Smooth muscle cell (in vitro differentiated cells): ENCODE measurements around the gene GDPD5. TPM values are rescaled to one million over a fixed set of nuclear protein-coding genes. Genes with fewer than 3 reads are reported as not detected.

ENCODE experiments used
- DNase-seq: peaks from one replicate; lab custom pipeline; 2025; ENCODE audit not compliant: unreplicated experiment; lab: John Stamatoyannopoulos, UW
- H2AFZ ChIP-seq: fragments of 200-600 bp; sonication (generic); 2 replicates; pipeline ENCODE4 v1.6.0; 2016; ENCODE audit warnings: antibody characterized with exemption, low read depth, mild to moderate bottlenecking
- H3F3A ChIP-seq: fragments of 200-600 bp; sonication (generic); 2 replicates; pipeline ENCODE4 v1.6.0; 2017; ENCODE audit warnings: antibody characterized with exemption, low read depth
- H3K27ac ChIP-seq: fragments of 200-600 bp; sonication (generic); 2 replicates; pipeline ENCODE4 v1.5.1; 2016; ENCODE audit warnings: low read depth, mild to moderate bottlenecking
- H3K27me3 ChIP-seq: fragments of 200-600 bp; sonication (generic); 2 replicates; pipeline ENCODE4 v1.6.1; 2016; ENCODE audit warnings: low read depth, mild to moderate bottlenecking
- H3K36me3 ChIP-seq: fragments of 200-600 bp; sonication (generic); 2 replicates; pipeline ENCODE4 v1.5.1; 2016; ENCODE audit warnings: low read depth
- H3K4me1 ChIP-seq: fragments of 200-600 bp; sonication (generic); 2 replicates; pipeline ENCODE4 v1.5.1; 2016; ENCODE audit warnings: low read depth
- H3K4me2 ChIP-seq: fragments of 200-600 bp; sonication (generic); 2 replicates; pipeline ENCODE4 v1.6.0; 2016; ENCODE audit warnings: mild to moderate bottlenecking
- H3K4me3 ChIP-seq: fragments of 200-600 bp; sonication (generic); 2 replicates; pipeline ENCODE4 v1.5.1; 2016; ENCODE audit warnings: mild to moderate bottlenecking
- H3K79me2 ChIP-seq: fragments of 200-600 bp; sonication (generic); 2 replicates; pipeline ENCODE4 v1.6.0; 2016; ENCODE audit warnings: low read depth, mild to moderate bottlenecking
- H3K9ac ChIP-seq: fragments of 200-600 bp; sonication (generic); 2 replicates; pipeline ENCODE4 v1.6.0; 2016; ENCODE audit warnings: low read depth
- H3K9me3 ChIP-seq: fragments of 200-600 bp; sonication (generic); replicated peaks from 2 replicates; pipeline ENCODE4 v1.5.1; 2016; ENCODE audit warnings: low read depth
- H4K20me1 ChIP-seq: fragments of 200-600 bp; sonication (generic); 2 replicates; pipeline ENCODE4 v1.6.0; 2016; ENCODE audit warnings: low read depth
- CTCF ChIP-seq: fragments of 200-600 bp; sonication (generic); IDR thresholded peaks from 2 replicates; pipeline ENCODE4 v1.5.1; 2017; ENCODE audit warnings: borderline replicate concordance, mild to moderate bottlenecking, antibody characterized with exemption; ENCODE audit not compliant: insufficient read depth, poor library complexity, severe bottlenecking
- WGBS: methylation state at CpG from one replicate; pipeline ENCODE4 v1.1.7; 2016; ENCODE audit warnings: low lambda C conversion rate; 5-methylcytosine and 5-hydroxymethylcytosine counted together
- polyA plus RNA-seq: library from polyadenylated mRNA; unstranded; fragments of >200 nt; fragmentation: Nextera tagmentation; extraction: Ambion mirVana; gene quantifications from 2 replicates; pipeline ENCODE4 v1.2.1, GENCODE V29; 2016
- total RNA-seq: library from RNA; depleted of rRNA; stranded (reverse); fragments of >200 nt; gene quantifications from 2 replicates; pipeline ENCODE4 v1.2.3, GENCODE V29; 2014

Gene GDPD5
- total and polyA plus RNA-seq, 2 experiments from 2014 or later = 2.3 to 5.8 TPM

DNA sequence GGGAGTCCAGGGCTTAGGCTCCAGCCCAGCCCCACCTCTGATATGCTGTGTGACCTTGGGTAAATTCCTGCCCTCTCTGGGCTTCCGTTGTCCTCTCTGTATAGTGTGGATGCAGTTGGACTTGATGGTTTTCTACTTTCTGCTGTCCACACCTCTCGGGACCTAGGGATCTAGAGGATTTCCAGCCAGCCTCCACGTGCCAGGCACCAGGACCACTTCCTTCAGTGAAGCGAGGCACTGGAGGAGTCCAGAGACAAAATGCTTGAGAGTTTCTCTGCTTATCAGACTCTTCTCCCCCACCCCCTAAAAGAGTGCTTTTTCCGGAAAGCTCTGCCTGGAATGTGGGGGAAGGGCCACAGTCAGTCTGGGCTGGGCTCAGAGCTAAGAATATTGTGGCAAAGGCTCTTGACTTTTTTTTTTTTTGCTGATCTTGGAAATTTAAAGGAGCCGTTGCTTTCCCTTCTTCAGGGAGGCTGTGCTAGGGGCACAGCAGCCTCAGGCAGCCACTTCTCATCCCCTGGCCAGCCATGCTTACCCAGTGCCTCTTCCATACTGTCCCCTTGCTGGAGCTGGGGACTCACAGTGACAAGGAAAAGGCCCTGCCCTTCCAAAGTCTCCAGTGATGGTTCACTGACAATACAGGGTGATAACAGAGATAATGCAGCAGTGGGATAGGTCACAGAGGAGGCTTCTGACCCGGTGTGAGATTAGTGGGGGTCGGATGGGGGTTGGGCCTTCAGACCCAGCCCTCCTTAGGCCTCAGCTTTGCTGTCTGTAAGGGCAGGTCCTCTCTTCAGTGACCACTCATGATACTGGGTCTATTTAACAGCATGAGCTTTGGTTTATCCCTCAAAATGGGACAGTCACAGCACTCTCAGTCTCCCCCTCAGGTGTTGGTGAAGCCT, 33.5 kb upstream of the GDPD5 start:
- H2AFZ ChIP-seq = no peak overlapping the region
- H3F3A ChIP-seq = peaks cover 54% of the 10 kb centered on the region
- H3K36me3 ChIP-seq = no peaks in the 10 kb centered on the region
- H3K27me3 ChIP-seq = no peaks in the 10 kb centered on the region
- peaks cover 30% of the 10 kb centered on the region for H3K79me2 ChIP-seq
- no peak for TF ChIP-seq CTCF
- H3K9ac ChIP-seq = peak overlapping the region; percentile 21
- DNase-seq = no peak
- H3K27ac ChIP-seq = peak overlapping the region; percentile 99
- peaks cover 35% of the 10 kb centered on the region for H3K4me1 ChIP-seq
- 12% methylated on average over 8 of the region's 8 CpGs for WGBS
- no peak overlapping the region for H3K4me3 ChIP-seq
- H3K9me3 ChIP-seq = no peaks in the 10 kb centered on the region
- H3K4me2 ChIP-seq = peak overlapping the region; percentile 94
- peaks cover 16% of the 10 kb centered on the region for H4K20me1 ChIP-seq

GRCh38 chr11:75557666-75558494, 32.1 kb upstream of the GDPD5 start:
- no peak overlapping the region for H2AFZ ChIP-seq
- DNase-seq = peak; percentile 45
- H3K9ac ChIP-seq = peak overlapping the region; percentile 33
- H3K27me3 ChIP-seq = no peaks in the 10 kb centered on the region
- peaks cover 43% of the 10 kb centered on the region for H3K4me1 ChIP-seq
- peak overlapping the region; percentile 94 for H3K4me2 ChIP-seq
- H3F3A ChIP-seq = peaks cover 45% of the 10 kb centered on the region
- no peaks in the 10 kb centered on the region for H3K36me3 ChIP-seq
- no peaks in the 10 kb centered on the region for H3K9me3 ChIP-seq
- H3K4me3 ChIP-seq = no peak overlapping the region
- no peak for TF ChIP-seq CTCF
- 32% methylated on average over 17 of the region's 17 CpGs for WGBS
- peak overlapping the region; percentile 99 for H3K27ac ChIP-seq
- H3K79me2 ChIP-seq = peaks cover 17% of the 10 kb centered on the region
- H4K20me1 ChIP-seq = peaks cover 3% of the 10 kb centered on the region

DNA sequence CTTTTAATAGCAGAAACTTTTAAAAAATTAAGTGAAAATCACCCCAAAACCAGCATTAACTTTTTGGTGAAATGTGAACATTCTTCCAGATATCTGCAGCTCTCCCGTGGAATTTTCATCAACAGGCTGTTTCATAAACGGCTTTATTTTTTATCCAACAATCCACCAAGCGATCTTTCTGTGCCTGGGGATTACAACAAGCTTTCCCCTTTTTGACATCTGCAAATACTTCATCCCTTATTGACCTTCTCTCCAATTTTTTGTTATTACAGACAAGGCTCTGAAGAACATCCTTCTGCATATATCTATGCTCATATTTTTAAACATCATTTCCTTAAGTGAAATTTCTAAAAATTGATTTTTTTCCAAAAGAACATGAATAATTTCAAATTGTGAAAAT, 30.5 kb upstream of the GDPD5 start:
- Histone ChIP-seq H3K27me3 (no peaks in the 10 kb centered on the region), H3K9me3 (no peaks in the 10 kb centered on the region), H3K79me2 (peaks cover 9% of the 10 kb centered on the region), H2AFZ (no peak overlapping the region), H3K4me1 (peaks cover 37% of the 10 kb centered on the region), H3K36me3 (no peaks in the 10 kb centered on the region), H4K20me1 (no peaks in the 10 kb centered on the region), H3K4me2 (no peak overlapping the region), H3K27ac (peak overlapping the region; percentile 99), H3F3A (peaks cover 36% of the 10 kb centered on the region), H3K9ac (no peak overlapping the region), H3K4me3 (no peak overlapping the region)
- 69% methylated on average over 3 of the region's 3 CpGs for WGBS
- DNase-seq = no peak
- no peak for TF ChIP-seq CTCF
